OCI-LY3 (cell line): ENCODE results near the gene IGFN1.

Source experiments
- EZH2phosphoT487 ChIP-seq: fragments of 200-600 bp; shearing (Covaris generic); IDR thresholded peaks from 2 replicates; pipeline ENCODE4 v1.6.1; 2018; ENCODE audit warnings: antibody characterized with exemption, mixed run types, low read depth
- TF ChIP-seq, protein P1 (sequence below): fragments of 200-600, 300-600 bp; sonication (generic); IDR thresholded peaks from 2 replicates; pipeline ENCODE4 v1.5.1; 2014; ENCODE audit warnings: antibody characterized with exemption, low read length, low read depth

DNA sequence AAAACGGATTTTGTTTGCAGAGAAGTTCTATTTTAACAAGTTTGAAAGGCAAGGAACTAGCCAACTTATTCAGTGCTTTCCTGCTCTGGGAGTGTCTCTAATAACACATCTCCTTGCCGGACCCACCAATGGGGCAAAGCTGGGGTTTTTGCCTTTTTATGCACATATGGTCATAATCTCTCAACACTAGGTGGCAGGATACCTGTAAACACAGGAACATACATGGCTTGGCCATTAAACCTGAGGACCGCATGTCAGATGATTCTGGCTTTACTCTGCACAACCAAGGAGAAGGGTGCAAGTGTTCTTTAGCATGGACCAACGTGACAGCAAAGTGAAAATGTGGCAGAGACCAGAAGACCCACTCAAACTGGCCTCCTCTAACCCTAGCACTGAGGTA lies 41.2 kb upstream of the IGFN1 start:
- TF ChIP-seq, protein P1, sequence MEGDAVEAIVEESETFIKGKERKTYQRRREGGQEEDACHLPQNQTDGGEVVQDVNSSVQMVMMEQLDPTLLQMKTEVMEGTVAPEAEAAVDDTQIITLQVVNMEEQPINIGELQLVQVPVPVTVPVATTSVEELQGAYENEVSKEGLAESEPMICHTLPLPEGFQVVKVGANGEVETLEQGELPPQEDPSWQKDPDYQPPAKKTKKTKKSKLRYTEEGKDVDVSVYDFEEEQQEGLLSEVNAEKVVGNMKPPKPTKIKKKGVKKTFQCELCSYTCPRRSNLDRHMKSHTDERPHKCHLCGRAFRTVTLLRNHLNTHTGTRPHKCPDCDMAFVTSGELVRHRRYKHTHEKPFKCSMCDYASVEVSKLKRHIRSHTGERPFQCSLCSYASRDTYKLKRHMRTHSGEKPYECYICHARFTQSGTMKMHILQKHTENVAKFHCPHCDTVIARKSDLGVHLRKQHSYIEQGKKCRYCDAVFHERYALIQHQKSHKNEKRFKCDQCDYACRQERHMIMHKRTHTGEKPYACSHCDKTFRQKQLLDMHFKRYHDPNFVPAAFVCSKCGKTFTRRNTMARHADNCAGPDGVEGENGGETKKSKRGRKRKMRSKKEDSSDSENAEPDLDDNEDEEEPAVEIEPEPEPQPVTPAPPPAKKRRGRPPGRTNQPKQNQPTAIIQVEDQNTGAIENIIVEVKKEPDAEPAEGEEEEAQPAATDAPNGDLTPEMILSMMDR: peak; percentile 84
- no peak for TF ChIP-seq EZH2phosphoT487
